ENCODE data around the gene STRIP2. TPM values are rescaled to one million over a fixed set of nuclear protein-coding genes. Genes with fewer than 3 reads are reported as not detected.
"Not testable (repeated sequence)": the region's sequence is repeated elsewhere in the genome, so short reads cannot be mapped to it uniquely, and the experiment has no call there.

Gene STRIP2
- total RNA-seq, 1 donor from 2014 or later, result 0.52 TPM

- no peak for DNase-seq (ENCODE audit: low spot score)
Observed at GRCh38 chr7:129493555-129493954, 59.3 kb downstream of the STRIP2 start.

GRCh38 chr7:129494041-129494440, 59.8 kb downstream of the STRIP2 start:
- DNase-seq (ENCODE audit: low spot score), result no peak

GRCh38 chr7:129495987-129496386, 61.8 kb downstream of the STRIP2 start:
- DNase-seq (ENCODE audit: low spot score), result no peak

- DNase-seq (ENCODE audit: low spot score), result no peak
Observed at GRCh38 chr7:129496653-129497052, 62.4 kb downstream of the STRIP2 start.

- no peak for DNase-seq (ENCODE audit: low spot score)
Observed at GRCh38 chr7:129497156-129497555, 62.9 kb downstream of the STRIP2 start.

- DNase-seq (ENCODE audit: low spot score), result no peak
Observed at GRCh38 chr7:129498021-129498420, 63.8 kb downstream of the STRIP2 start.

- DNase-seq (ENCODE audit: low spot score), result no peak
Observed at GRCh38 chr7:129499999-129500398, 65.8 kb downstream of the STRIP2 start.

GRCh38 chr7:129501760-129502707, 67.8 kb downstream of the STRIP2 start, which contains the start of gene SMKR1:
Gene SMKR1 (plus strand): TSS chr7:129502531. CDS start chr7:129502825, 294 bp downstream.
- peak; percentile 75 for DNase-seq (ENCODE audit: low spot score)

- DNase-seq (ENCODE audit: low spot score), result no peak
Observed at GRCh38 chr7:129502708-129503685, 68.8 kb downstream of the STRIP2 start.

GRCh38 chr7:129503725-129504124, 69.5 kb downstream of the STRIP2 start:
- no peak for DNase-seq (ENCODE audit: low spot score)

GRCh38 chr7:129512192-129512591, 78.0 kb downstream of the STRIP2 start:
- DNase-seq (ENCODE audit: low spot score), result no peak

- DNase-seq (ENCODE audit: low spot score), result no peak
Observed at GRCh38 chr7:129513546-129513945, 79.3 kb downstream of the STRIP2 start.

GRCh38 chr7:129514683-129515082, 80.5 kb downstream of the STRIP2 start:
- DNase-seq (ENCODE audit: low spot score), result no peak

GRCh38 chr7:129515381-129515780, 81.1 kb downstream of the STRIP2 start:
- no peak for DNase-seq (ENCODE audit: low spot score)

- no peak for DNase-seq (ENCODE audit: low spot score)
Observed at GRCh38 chr7:129517931-129518330, 83.7 kb downstream of the STRIP2 start.

- DNase-seq (ENCODE audit: low spot score), result no peak
Observed at GRCh38 chr7:129519464-129519863, 85.2 kb downstream of the STRIP2 start.

GRCh38 chr7:129522088-129522970, 88.1 kb downstream of the STRIP2 start:
- DNase-seq (ENCODE audit: low spot score), result no peak

GRCh38 chr7:129522971-129523340, 88.7 kb downstream of the STRIP2 start:
- no peak for DNase-seq (ENCODE audit: low spot score)

GRCh38 chr7:129523924-129524323, 89.7 kb downstream of the STRIP2 start:
- DNase-seq (ENCODE audit: low spot score), result no peak

GRCh38 chr7:129524405-129524804, 90.2 kb downstream of the STRIP2 start:
- DNase-seq (ENCODE audit: low spot score), result not testable (repeated sequence)

GRCh38 chr7:129525225-129525862, 91.1 kb downstream of the STRIP2 start:
- no peak for DNase-seq (ENCODE audit: low spot score)
